CD4-positive, alpha-beta T cell treated with Interferon gamma for 1 hour (primary cell): Measurements from ENCODE around the gene AFG3L2.
"Not testable (repeated sequence)": the region's sequence is repeated elsewhere in the genome, so short reads cannot be mapped to it uniquely, and the experiment has no call there.

ENCODE experiments used
- DNase-seq: peaks from one replicate; pipeline ENCODE4 v3.0.0-alpha.2; 2020

AFG3L2 gene

DNA sequence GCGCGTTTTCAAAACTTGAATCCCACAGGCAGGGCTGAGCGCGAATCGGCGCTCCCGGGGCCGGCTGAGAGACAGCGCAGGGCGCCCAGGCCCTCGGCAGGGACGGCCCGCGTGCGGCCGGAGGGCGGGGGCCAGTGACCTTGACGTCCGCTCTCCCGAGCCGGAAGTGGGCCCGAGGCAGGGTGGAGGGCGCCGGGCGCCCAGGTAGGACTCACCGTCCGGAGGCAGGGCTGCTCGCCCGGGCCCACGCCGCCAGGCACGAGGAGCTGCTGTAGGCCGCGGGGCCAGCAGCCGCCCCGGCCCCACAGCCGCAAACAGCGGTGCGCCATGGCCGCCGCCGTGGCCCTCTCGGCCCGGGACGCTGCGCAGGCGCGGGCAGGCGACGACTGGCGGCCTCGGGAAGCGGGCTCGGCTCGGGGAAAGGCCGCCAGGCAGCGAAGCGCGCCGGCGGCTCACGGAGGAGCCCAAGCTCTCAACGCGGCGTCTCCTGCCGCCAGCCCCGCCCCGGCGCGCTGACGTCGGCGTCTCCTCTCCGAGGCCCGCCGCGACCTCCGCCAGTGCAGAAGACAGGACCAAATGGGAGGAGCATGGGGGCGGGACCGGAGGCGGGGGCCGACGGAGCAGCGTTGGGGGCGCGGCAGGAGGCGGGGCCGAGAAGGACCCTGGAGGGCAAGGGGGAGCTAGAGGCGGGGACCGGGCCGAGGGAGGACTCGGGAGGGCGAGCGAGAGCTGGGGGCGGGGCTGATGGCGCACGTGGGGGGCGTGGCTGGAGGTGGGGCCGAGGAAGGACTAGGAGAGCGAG, at the start of gene AFG3L2:
Gene AFG3L2 (minus strand): TSS at position 474 of the 802 bp plus-strand sequence. CDS start 145 bp downstream, at position 329.
- peak; percentile 100 for DNase-seq

DNA sequence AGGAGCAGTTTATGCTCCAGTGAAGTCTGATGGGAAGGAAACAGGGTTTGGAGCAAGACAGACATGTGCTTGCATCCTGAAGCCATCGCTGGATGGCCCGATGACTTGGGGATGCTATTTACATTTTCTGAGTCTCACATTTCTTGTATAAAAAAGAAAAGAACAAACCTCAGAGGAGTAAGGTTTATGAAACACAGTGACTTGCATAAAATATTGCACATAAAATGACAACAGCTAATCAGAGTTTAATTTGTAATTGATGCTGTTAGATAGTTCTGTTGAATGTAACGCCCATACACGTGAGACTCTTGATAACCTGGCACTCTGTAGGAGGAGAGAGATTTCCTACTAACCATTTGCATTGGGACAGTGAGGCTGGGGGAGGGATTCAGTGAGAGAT, 47.2 kb upstream of the AFG3L2 start:
- DNase-seq: no peak

DNA sequence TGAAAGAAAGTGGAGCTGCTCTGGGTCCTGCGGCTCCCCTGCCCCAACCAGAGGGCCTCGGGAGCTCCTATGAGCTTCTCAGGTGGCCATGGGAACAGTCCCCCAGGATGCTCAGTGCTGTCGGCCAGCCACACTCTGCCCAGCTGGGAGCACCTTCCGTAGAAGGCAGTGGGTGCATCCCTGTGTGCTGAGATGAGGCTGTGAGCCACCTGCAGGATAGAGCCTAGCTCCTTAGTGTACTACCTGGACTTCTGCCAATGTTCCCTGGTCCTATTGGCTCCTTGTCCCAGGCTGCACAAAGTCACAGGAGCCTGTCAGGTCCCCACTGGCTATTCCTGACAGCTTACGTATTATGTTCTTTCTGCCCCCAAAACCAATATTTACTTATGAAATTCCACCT, 46.8 kb upstream of the AFG3L2 start:
- no peak for DNase-seq

DNA sequence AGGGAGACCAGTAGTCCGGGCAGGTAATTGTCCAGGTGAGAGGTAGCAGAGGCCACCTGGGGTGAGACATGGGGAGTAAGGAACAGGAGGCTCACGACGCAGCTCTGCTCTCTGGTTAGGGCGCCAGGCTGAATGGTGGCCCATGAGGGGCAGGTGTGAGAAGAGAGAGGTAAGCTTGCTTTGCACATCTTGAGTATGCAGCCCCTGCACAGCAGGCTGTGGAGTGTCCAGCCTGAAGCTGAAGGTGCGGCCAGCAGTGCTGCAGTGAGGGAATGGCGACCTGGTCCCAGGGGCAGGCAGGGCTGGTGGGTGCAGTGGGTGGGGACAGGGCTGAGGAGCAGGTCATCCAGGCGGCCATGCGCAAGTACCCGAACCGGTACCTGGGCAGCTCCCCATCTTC, 46.4 kb upstream of the AFG3L2 start:
- DNase-seq: no peak

DNA sequence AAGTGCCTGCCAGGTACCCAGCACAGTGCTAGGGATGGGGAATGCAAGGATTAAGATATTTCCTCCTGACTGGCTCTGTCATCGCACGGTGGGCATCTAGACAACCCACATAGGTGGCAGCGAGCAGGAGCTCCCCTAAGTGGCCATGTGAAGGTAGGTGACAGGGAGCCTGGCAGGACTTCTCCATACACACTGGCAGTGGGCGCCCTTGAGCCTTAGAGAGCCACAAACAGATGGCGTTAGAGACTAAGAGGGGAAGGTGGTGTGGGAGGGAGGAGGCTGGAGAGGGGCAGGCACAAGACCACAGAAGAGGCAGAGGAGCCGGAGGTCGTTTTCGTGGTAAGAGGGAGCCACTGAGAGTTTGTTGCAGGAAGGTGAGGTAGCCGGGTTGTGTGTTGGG, 45.9 kb upstream of the AFG3L2 start:
- no peak for DNase-seq

DNA sequence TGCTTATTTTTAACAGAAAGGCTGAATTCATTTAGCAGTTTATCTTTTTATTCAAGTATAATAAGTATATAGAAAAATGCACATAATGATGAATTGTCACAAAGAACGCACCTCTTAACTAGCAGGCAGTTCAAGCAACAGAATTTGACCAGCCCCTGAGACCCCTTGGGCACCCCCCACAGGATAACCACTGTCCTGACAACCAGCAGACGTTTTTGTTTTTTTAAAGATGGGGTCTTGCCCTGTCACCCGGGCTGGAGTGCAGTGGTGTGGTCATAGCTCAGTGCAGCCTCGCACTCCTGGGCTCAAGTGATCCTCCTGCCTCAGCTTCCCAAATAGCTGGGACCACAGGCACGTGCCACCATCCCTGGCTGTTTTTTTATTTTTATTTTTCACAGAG, 44.7 kb upstream of the AFG3L2 start:
- no peak for DNase-seq

DNA sequence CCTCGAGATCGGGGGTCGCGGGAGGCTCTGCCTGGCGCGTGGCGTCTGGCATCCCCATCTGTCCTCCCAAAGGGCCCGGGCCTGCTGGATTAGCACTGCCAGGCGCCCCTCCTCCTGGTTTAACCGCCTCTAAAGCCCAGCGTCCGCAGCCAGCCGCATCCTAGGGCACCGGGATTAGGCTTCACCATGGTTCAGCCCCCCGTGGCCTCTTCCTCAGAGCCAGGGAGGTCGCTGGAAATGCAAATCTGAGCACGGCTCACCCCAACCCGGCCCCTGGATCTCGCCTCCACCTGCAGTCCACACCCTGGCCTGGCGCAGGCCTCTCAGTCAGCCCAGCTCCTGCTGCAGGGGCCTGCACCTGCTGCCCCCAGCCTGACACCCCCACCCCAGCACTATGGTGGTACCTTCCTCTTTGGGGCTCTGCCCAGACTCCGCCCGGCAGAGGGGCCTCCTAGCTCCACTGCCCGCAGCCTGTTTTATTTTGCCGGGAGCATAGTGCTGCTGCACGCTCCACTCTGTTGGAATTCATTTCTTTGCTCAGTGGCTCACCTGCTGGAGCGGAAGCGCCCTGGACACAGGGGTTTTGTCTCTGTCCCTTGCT, 43.9 kb upstream of the AFG3L2 start:
- DNase-seq: no peak

DNA sequence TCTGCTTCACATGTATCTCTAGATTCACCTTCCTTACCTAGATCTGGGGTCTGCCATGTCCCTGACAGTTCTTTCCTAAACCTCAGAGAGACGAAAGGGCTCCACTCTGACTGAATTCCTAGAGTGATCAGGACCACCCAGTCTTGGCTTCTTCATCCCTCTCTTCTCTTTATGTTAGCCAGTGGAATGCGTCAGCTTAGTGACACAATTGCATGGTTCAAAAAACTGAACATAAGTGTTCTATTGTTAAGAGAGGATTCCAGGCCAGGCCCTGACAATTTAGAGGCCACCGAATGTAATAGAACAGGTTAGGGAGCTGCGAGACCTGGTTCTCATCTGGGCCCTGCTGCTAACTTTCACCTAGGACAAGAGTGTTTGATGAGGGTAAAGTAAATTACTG, 40.7 kb upstream of the AFG3L2 start:
- DNase-seq: no peak

DNA sequence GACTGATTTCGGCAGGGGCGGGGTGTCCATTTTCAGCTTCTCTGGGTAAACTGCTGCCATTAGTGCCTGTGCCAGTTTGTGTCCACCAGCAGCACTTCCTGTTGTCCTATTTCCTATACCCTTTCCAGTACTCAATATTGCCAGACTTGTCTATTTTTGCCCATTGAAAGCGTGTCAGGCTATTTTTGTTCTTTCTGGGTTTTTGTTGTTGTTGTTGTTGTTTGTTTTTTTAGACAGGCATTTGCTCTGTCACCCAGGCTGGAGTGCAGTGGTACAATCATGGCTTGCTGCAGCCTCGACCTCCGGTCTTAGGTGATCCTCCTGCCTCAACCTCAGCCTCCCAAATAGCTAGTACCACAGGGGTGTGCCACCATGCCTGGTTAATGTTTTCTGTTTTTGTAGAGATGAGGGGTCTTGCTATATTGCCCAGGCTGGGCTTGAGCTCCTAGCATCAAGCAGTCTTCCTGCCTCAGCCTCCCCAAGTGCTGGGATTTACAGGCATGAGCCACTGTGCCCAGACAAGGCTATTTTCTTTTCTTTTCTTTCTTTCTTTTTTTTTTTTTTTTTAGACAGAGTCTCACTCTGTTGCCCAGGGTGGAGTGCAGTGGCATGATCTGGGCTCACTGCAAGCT, 39.2 kb upstream of the AFG3L2 start:
- DNase-seq: no peak

DNA sequence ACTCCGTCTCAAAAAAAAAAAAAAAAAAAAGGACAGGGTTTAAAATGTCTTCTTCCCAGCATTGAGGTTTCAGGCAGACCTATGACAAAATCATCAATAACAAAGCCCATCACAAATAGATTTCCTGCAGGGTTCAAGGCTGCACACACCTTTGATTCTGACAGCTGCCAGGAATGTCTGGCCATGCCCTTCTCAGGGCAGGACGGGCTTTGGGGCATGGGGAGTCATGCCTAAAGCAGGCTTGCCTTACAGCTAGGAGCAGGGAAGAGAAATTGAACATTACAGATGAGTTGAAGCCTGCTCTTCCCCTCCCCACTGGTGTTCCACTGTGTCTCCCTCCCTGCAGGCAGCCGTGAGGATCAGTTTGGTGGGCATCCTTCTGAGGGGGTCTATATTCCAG, 34.4 kb upstream of the AFG3L2 start:
- no peak for DNase-seq

DNA sequence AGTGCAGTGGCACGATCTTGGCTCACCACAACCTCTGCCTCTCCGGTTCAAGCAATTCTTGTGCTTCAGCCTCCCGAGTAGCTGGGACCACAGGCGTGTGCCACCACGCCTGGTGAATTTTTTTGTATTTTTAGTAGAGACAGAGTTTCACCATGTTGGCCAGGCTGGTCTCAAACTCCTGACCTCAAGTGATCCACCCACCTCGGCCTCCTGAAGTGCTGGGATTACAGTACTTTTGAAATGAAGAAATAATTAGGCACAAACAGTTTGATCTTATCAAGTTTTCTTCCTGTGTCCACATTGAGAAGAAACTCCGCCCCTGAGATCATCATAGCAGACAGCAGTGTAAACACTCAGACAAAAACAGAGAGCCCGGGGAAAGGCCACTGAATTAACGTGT, 33.7 kb upstream of the AFG3L2 start:
- DNase-seq: not testable (repeated sequence)

DNA sequence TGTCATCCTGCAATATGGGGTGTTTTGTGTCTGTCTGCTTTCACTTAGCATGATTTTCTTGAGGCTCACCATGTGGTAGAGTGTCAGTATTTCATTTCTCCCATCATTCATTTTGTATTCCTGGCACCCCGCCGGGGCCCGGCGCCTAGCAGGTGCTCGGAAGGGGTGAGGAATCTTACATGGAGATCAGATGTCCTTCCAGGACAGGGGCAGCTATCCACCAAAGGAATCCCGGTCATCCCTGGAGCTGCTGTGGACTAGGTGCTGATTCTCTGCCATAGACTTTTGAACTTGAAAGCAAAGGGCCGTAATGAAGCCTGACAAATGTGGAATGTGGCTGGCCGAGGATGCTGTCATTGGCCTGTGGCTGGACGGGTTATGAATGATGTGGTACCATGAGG, 33.1 kb upstream of the AFG3L2 start:
- DNase-seq: no peak

DNA sequence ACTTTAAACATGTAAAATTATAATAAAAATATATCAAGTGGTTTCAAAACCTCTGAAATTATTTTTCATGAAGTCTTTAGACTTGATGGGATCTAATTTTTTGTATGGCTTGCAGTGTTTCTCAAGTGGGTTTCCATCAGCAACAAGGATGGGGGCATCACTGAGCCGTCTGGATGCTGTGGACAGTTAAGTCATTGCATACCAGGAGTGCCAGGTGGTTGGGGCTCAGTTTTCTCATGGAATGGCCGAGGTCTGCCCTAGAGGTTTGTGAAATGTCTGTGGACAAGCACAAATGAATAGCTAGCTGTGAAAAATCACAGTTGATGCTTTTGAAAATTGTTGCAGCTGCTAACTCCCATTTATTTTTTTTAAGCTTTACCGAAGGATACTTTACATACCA, 32.4 kb upstream of the AFG3L2 start:
- no peak for DNase-seq

DNA sequence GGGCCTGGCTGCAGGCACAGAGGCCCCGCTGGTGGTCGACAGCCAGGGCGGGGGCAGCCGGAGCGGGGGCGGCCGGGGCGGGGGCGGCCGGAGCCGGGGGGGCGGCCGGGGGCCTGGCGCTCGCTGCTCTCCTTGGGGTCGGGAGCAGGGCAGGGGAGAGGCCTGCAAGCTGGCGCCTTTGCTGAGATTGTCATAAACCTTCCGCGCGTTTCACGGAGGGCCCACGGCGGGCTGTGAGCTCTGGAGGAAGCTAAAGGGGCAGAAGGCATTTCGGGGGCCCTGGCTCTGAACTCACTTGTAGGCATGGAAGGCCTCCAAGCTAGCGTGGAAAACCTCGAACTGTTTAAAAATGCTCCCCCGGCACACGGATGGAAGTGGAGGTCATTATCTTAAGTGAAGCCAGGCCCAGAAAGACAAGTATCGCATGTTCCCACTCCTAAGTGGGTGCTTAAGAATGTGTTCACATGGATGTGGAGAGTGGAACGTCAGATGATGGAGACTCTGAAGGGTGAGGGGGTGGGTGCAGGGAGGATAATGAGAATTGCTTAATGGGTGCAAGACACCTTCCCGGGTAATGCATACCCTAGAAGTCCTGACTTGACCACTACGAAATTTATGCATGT, 31.3 kb upstream of the AFG3L2 start:
- DNase-seq: no peak

DNA sequence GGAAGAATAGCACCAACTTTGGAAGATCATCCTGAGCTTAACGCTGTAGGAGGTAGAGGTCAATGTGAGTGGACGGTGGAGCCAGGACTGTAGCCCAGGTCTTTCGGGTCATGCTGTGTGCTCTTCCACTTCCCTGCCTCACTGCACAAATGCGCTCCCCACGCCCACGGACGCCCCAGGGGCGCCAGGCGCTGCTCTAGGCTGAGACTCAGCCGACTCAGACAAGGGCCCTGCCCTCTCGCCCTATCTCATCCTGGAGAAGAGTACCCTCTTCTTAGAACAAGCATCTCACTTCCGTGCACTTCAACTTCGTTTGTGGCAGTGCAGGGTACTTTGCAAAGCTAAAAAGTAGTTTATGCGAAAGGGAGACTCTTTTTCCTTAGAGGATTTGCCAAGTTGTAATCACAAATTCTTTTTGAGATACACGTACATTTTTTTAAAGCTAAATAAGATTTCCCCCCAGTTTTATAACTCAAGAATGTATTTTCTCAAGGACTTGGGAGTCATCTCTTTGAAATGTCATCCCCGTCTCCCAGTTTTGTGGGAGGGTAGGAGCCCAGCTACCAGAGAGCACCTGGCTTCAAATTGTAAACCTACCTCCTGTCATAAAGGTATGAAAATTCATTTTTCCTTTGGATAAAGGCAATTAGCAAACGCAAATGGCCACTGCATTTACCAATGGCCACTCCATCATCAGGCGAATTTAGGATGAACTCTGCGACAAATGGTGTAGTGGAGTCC, 29.5 kb upstream of the AFG3L2 start:
- DNase-seq: no peak

DNA sequence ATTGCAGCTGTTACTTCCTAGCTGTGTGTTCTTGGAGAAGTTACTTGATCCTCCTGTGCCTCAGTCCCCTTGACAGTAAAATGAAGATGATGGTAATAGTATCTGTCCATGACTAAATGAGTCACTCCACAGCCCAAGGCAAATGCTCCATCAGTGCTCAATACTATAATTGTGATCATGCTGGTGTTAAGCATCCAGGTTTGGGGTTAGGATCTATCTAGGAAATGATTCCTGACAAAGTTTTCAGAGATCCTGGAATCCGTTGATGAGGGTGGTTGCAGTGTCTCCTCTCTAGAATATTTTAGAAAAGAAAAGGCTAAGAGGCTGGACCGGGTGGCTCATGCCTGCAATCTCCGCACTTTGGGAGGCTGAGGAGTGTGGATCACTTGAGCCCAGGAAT, 28.0 kb upstream of the AFG3L2 start:
- no peak for DNase-seq

DNA sequence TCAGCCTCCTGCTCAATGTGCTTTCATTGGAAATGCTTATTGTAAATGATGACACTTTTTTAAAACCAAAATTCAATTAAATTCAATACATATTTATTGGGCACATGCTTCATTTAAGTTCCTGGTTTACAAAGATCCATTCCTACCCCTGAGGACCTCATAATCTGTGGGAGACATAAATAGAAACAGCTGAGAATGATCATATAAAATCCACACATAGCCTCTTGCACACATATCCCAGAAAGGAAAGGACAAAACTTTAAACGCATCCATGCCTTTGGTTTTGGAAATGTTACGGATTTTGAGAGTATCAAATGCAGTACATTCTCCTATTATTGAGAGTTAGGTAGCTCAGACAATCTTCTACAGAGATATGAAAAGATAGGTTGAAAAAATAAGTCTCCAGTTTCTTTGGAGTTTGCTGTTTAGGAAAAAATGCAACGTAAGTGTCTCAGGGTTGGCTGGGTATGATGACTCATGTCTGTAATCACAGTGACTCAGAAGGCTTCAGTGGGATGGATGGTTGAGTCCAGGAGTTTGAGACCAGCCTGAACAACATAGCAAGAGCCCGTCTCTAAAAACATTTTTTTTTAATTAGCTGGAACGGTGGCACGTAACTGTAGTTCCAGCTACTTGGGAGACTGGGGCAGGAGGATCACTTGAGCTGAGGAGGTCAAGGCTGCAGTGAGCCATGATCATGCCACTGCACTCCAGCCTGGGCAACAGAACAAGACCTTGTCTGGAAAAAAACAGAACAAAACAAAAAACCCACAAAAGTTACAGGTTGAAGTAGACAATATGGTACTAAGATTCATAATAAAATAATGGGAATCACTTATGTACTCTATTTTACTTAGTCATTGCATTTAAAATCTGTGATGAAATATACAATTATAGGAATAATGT, 26.8 kb upstream of the AFG3L2 start:
- no peak for DNase-seq

DNA sequence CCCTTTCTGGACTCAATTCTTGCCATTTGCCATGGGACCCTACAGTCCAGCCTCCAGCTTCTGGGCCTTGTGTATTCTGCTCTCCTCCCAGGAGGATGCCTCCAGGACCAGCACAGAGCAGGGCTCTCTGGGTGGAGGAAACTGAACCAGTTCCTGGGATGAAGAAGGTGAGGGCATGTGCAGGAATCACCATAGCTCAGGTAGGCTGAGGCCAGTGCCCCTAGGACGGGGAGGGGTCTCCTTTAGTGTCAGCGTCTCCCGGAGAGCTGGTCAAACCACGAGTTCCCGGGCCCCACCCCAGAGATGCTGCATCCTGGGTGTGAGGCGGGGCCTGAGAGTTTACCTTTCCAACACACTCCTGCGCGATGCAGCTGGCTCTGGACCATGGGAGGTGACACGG, 24.9 kb upstream of the AFG3L2 start:
- no peak for DNase-seq

DNA sequence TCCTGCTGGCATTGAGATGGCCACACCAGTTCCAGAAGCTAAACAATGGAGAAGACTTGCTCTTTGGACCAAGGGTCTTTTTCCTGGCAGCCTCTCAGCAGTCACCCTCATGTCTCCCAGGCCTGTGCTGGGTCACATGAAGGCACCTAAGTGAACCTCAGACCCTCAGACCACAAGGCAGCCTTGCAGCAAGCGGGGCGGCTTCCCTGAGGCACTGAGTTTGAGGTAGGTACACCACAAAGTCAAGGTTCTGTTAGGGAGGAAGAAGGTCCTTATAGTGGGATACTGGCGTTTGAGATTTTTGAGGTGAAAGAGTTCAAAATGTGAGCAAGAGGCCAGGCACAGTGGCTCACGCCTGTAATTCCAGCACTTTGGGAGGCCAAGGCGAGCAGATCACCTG, 22.2 kb upstream of the AFG3L2 start:
- no peak for DNase-seq

DNA sequence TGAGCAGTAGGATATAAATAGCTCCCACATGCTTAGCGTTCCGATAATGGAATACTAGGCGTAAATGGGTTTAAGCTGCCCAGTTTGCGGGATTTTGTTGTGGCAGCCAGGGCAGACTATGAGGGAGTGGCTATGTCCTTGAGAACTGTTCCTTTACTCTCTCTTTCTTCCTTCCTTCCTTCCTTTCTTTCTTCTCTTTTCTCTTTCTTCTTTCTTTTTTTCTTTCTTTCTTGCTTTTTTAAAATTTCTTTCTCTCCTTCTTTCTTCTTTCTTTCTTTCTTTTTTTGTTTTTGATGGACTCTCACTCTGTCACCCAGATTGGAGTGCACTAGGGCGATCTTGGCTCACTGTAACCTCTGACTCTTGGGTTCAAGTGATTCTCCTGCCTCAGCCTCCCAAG, 21.6 kb upstream of the AFG3L2 start:
- no peak for DNase-seq

DNA sequence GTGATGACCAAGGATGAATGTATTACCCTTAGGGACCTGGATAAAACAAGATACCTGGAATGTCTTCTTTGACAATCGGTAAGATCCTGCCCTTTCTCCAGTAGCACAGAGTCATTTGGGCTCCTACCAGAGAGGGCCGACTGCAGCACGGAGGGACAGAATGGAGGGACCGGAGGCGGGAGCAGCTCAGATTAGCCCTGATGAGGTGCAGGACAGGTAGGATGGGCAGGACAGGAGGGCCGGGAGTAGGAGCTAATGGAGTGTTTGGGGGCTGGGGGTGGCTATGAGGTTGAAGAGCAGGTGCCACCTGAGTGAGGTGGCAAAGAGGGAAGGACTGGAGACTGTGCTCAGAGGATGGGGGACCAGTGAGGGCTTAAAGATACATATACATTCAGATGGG, 20.8 kb upstream of the AFG3L2 start:
- DNase-seq: no peak

DNA sequence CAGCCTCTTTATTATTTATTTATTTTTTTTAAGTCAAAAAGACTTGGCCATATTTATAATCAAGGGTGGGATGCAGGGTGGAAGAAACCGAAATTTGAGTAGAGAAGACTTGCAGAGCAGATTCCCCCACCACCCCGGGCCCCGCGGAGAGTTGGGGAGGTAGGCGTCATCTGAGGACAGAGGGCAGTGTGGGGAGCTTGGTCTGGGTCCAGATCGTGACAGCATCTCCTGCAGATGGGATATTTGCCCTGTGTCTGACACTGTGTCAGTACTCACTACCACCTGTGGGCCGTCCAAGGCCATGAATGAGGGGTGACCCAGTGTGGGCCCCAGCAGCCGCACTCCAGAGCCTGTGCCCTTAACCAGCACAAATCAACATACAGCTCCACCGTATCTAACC, 20.2 kb upstream of the AFG3L2 start:
- DNase-seq: no peak
